Gastrocnemius medialis (tissue), 4 donors: ENCODE measurements around the gene MYOZ2.

Experiments used
- POLR2A ChIP-seq, 2 donors: fragments of 450-650 bp; IDR thresholded peaks; one replicate each; pipeline ENCODE4 v1.6.1; 2017; ENCODE audit warnings: antibody characterized with exemption in 2 of 2, mild to moderate bottlenecking in 2 of 2, moderate library complexity in 2 of 2
- TF ChIP-seq, protein P1 (sequence below), 5 experiments: fragments of 450-650 bp in 3 of 5; fragments of 200-600 bp in 2 of 5; sonication (generic) in 2 of 5; IDR thresholded peaks in 4 of 5; conservative IDR thresholded peaks in 1 of 5; 1 replicate in 4 of 5; 2 replicates in 1 of 5; pipeline ENCODE4 v1.5.1; 2016 to 2019; ENCODE audit warnings: antibody characterized with exemption in 5 of 5, mild to moderate bottlenecking in 3 of 5, moderate library complexity in 3 of 5

GRCh38 chr4:119149110-119149509 is 13.5 kb downstream of the MYOZ2 start:
- TF ChIP-seq, protein P1, sequence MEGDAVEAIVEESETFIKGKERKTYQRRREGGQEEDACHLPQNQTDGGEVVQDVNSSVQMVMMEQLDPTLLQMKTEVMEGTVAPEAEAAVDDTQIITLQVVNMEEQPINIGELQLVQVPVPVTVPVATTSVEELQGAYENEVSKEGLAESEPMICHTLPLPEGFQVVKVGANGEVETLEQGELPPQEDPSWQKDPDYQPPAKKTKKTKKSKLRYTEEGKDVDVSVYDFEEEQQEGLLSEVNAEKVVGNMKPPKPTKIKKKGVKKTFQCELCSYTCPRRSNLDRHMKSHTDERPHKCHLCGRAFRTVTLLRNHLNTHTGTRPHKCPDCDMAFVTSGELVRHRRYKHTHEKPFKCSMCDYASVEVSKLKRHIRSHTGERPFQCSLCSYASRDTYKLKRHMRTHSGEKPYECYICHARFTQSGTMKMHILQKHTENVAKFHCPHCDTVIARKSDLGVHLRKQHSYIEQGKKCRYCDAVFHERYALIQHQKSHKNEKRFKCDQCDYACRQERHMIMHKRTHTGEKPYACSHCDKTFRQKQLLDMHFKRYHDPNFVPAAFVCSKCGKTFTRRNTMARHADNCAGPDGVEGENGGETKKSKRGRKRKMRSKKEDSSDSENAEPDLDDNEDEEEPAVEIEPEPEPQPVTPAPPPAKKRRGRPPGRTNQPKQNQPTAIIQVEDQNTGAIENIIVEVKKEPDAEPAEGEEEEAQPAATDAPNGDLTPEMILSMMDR (IDR thresholded peaks at IDR 0.05 in 4 of 5, conservative IDR thresholded peaks at IDR 0.05 in 1 of 5), result no peak
- no peak for TF ChIP-seq POLR2A (IDR thresholded peaks at IDR 0.05)
